Activated T-helper 17 cell treated with anti-CD3 and anti-CD28 coated beads, Interleukin-2, amount 50 U/mL, for 72 hours (primary cell): ENCODE measurements around the gene CPVL. TPM values are rescaled to one million over a fixed set of nuclear protein-coding genes. Genes with fewer than 3 reads are reported as not detected.

Experiments used
- ATAC-seq: fragments of 150-1000 bp; cut with Tn5 transposase; replicated peaks from 2 replicates; pipeline ENCODE4 v1.10.0; 2021; ENCODE audit warnings: mild to moderate bottlenecking, moderate library complexity
- H3K27ac Mint-ChIP-seq: one replicate; pipeline ENCODE4 v1.8.0; 2022; ENCODE audit warnings: mixed read lengths
- H3K27me3 Mint-ChIP-seq: one replicate; pipeline ENCODE4 v1.8.0; 2022; ENCODE audit warnings: mixed read lengths
- H3K36me3 Mint-ChIP-seq: one replicate; pipeline ENCODE4 v1.8.0; 2022; ENCODE audit warnings: low read depth, mild to moderate bottlenecking, mixed read lengths
- H3K4me1 Mint-ChIP-seq: one replicate; pipeline ENCODE4 v1.8.0; 2022; ENCODE audit warnings: mixed read lengths
- H3K4me3 Mint-ChIP-seq: one replicate; pipeline ENCODE4 v1.8.0; 2022; ENCODE audit warnings: mild to moderate bottlenecking, mixed read lengths
- H3K9me3 Mint-ChIP-seq: one replicate; pipeline ENCODE4 v1.8.0; 2022; ENCODE audit warnings: mixed read lengths
- total RNA-seq, 2 donors: library from RNA; stranded (reverse); gene quantifications; one replicate each; pipeline ENCODE4 v1.2.3, GENCODE V29; 2022

The CPVL gene
- under 1 TPM in 1 of 2 donors, not detected in 1; 0.63 TPM for total RNA-seq

- H3K27me3 Mint-ChIP-seq, result peaks cover 28% of the 10 kb centered on the region
- H3K4me1 Mint-ChIP-seq, result no peaks in the 10 kb centered on the region
- no peaks in the 10 kb centered on the region for H3K9me3 Mint-ChIP-seq
- no peaks in the 10 kb centered on the region for H3K36me3 Mint-ChIP-seq
- ATAC-seq, result no peak
- H3K27ac Mint-ChIP-seq, result no peak within 1 kb of the TSS
- no peak within 1 kb of the TSS for H3K4me3 Mint-ChIP-seq
These were observed at the start of gene CPVL for GRCh38 chr7:29146057-29146706. TSS of gene CPVL (minus strand) at chr7:29146537. CDS start at chr7:29121061, 25,476 bp downstream.

GRCh38 chr7:29194594-29195427, 48.5 kb upstream of the CPVL start, which contains the start of gene CHN2:
TSS of gene CHN2 (plus strand) at chr7:29194775.
- no peak within 1 kb of the TSS for H3K27ac Mint-ChIP-seq
- peaks cover 36% of the 10 kb centered on the region for H3K27me3 Mint-ChIP-seq
- peak; percentile 77 for ATAC-seq
- peaks cover 8% of the 10 kb centered on the region for H3K4me1 Mint-ChIP-seq
- H3K36me3 Mint-ChIP-seq, result no peaks in the 10 kb centered on the region
- H3K4me3 Mint-ChIP-seq, result peak within 1 kb of the TSS; percentile 70
- H3K9me3 Mint-ChIP-seq, result no peaks in the 10 kb centered on the region

- Mint-ChIP-seq H3K4me1 (peaks cover 8% of the 10 kb centered on the region), H3K9me3 (no peaks in the 10 kb centered on the region), H3K36me3 (no peaks in the 10 kb centered on the region), H3K27me3 (peaks cover 40% of the 10 kb centered on the region), H3K27ac (no peak overlapping the region), H3K4me3 (peak overlapping the region; percentile 70)
- no peak for ATAC-seq
These were observed 47.9 kb upstream of the CPVL start for GRCh38 chr7:29194206-29194593.

- H3K36me3 Mint-ChIP-seq, result no peaks in the 10 kb centered on the region
- ATAC-seq, result no peak
- H3K4me1 Mint-ChIP-seq, result peaks cover 8% of the 10 kb centered on the region
- no peak overlapping the region for H3K27ac Mint-ChIP-seq
- H3K4me3 Mint-ChIP-seq, result peak overlapping the region; percentile 70
- H3K27me3 Mint-ChIP-seq, result peaks cover 42% of the 10 kb centered on the region
- no peaks in the 10 kb centered on the region for H3K9me3 Mint-ChIP-seq
These were observed 47.2 kb upstream of the CPVL start for GRCh38 chr7:29193316-29194205.

GRCh38 chr7:29192811-29193210, 46.5 kb upstream of the CPVL start:
- Mint-ChIP-seq H3K4me1 (peaks cover 8% of the 10 kb centered on the region), H3K27ac (no peak overlapping the region), H3K36me3 (no peaks in the 10 kb centered on the region), H3K9me3 (no peaks in the 10 kb centered on the region), H3K27me3 (peaks cover 40% of the 10 kb centered on the region), H3K4me3 (no peak overlapping the region)
- ATAC-seq, result no peak

- H3K27ac Mint-ChIP-seq, result no peak overlapping the region
- H3K36me3 Mint-ChIP-seq, result no peaks in the 10 kb centered on the region
- H3K4me3 Mint-ChIP-seq, result no peak overlapping the region
- no peaks in the 10 kb centered on the region for H3K9me3 Mint-ChIP-seq
- peaks cover 8% of the 10 kb centered on the region for H3K4me1 Mint-ChIP-seq
- no peak for ATAC-seq
- peaks cover 38% of the 10 kb centered on the region for H3K27me3 Mint-ChIP-seq
These were observed 46.0 kb upstream of the CPVL start for GRCh38 chr7:29192323-29192722.

GRCh38 chr7:29190349-29191045, 44.2 kb upstream of the CPVL start:
- Mint-ChIP-seq H3K36me3 (no peaks in the 10 kb centered on the region), H3K4me3 (no peak overlapping the region), H3K9me3 (no peaks in the 10 kb centered on the region), H3K27me3 (peaks cover 27% of the 10 kb centered on the region), H3K27ac (no peak overlapping the region), H3K4me1 (peaks cover 4% of the 10 kb centered on the region)
- no peak for ATAC-seq

- no peaks in the 10 kb centered on the region for H3K4me1 Mint-ChIP-seq
- ATAC-seq, result no peak
- H3K4me3 Mint-ChIP-seq, result no peak overlapping the region
- no peak overlapping the region for H3K27ac Mint-ChIP-seq
- no peaks in the 10 kb centered on the region for H3K9me3 Mint-ChIP-seq
- H3K36me3 Mint-ChIP-seq, result no peaks in the 10 kb centered on the region
- H3K27me3 Mint-ChIP-seq, result peaks cover 23% of the 10 kb centered on the region
These were observed 43.4 kb upstream of the CPVL start for GRCh38 chr7:29189743-29190201.

GRCh38 chr7:29185613-29186012, 39.3 kb upstream of the CPVL start:
- Mint-ChIP-seq H3K4me1 (no peaks in the 10 kb centered on the region), H3K4me3 (no peak overlapping the region), H3K36me3 (no peaks in the 10 kb centered on the region), H3K9me3 (no peaks in the 10 kb centered on the region), H3K27ac (no peak overlapping the region), H3K27me3 (peaks cover 13% of the 10 kb centered on the region)
- no peak for ATAC-seq

- H3K36me3 Mint-ChIP-seq, result no peaks in the 10 kb centered on the region
- H3K27ac Mint-ChIP-seq, result no peak overlapping the region
- H3K27me3 Mint-ChIP-seq, result peaks cover 9% of the 10 kb centered on the region
- no peak overlapping the region for H3K4me3 Mint-ChIP-seq
- H3K4me1 Mint-ChIP-seq, result no peaks in the 10 kb centered on the region
- ATAC-seq, result no peak
- H3K9me3 Mint-ChIP-seq, result no peaks in the 10 kb centered on the region
These were observed 38.3 kb upstream of the CPVL start for GRCh38 chr7:29184599-29184998.

- Mint-ChIP-seq H3K27ac (no peak overlapping the region), H3K9me3 (no peaks in the 10 kb centered on the region), H3K36me3 (no peaks in the 10 kb centered on the region), H3K4me3 (no peak overlapping the region), H3K27me3 (peaks cover 13% of the 10 kb centered on the region), H3K4me1 (peaks cover 11% of the 10 kb centered on the region)
- ATAC-seq, result no peak
These were observed 32.8 kb upstream of the CPVL start for GRCh38 chr7:29179115-29179514.

GRCh38 chr7:29177963-29178600, 31.7 kb upstream of the CPVL start:
- Mint-ChIP-seq H3K27me3 (peaks cover 13% of the 10 kb centered on the region), H3K4me1 (peaks cover 11% of the 10 kb centered on the region), H3K9me3 (no peaks in the 10 kb centered on the region), H3K36me3 (no peaks in the 10 kb centered on the region), H3K4me3 (no peak overlapping the region), H3K27ac (no peak overlapping the region)
- peak; percentile 91 for ATAC-seq

GRCh38 chr7:29173458-29173857, 27.1 kb upstream of the CPVL start:
- peaks cover 11% of the 10 kb centered on the region for H3K4me1 Mint-ChIP-seq
- no peak overlapping the region for H3K4me3 Mint-ChIP-seq
- H3K27ac Mint-ChIP-seq, result no peak overlapping the region
- no peaks in the 10 kb centered on the region for H3K36me3 Mint-ChIP-seq
- no peak for ATAC-seq
- H3K27me3 Mint-ChIP-seq, result peaks cover 19% of the 10 kb centered on the region
- H3K9me3 Mint-ChIP-seq, result no peaks in the 10 kb centered on the region
